ENCODE measurements around the gene SDHAF4. TPM values are rescaled to one million over a fixed set of nuclear protein-coding genes. Genes with fewer than 3 reads are reported as not detected.
A peak's percentile ranks its signal among the peaks of the same experiment; 100 is the strongest.
"Not testable (repeated sequence)": the region's sequence is repeated elsewhere in the genome, so short reads cannot be mapped to it uniquely, and the experiment has no call there.

SDHAF4 gene
- total RNA-seq, 2 donors from 2014 or later, result 3.0 to 7.3 TPM

GRCh38 chr6:70557998-70558397 is 8.7 kb upstream of the SDHAF4 start:
- Histone ChIP-seq H3K4me3 (no peak overlapping the region), H3K9me3 (no peaks in the 10 kb centered on the region), H3K27ac (no peak overlapping the region), H3K4me1 (no peaks in the 10 kb centered on the region), H3K36me3 (replicated peaks in 1 of 2; ENCODE audit: insufficient read depth in 1 of 2, low read depth in 2 of 2) (no peaks in the 10 kb centered on the region), H3K27me3 (no peaks in the 10 kb centered on the region)
- intact Hi-C loops (cut with DNase I), result no loop called here
- ATAC-seq, result no peak
- no peak for DNase-seq
- 78 to 86% methylated on average over 1 of the region's 1 CpG for WGBS, 2 donors
- no peak for TF ChIP-seq POLR2A (IDR thresholded peaks at IDR 0.05)

GRCh38 chr6:70562401-70562800 is 4.3 kb upstream of the SDHAF4 start:
- not testable (repeated sequence) for DNase-seq; H3K4me3 ChIP-seq; H3K9me3 ChIP-seq; ATAC-seq; H3K36me3 ChIP-seq (replicated peaks in 1 of 2; ENCODE audit: insufficient read depth in 1 of 2, low read depth in 2 of 2); H3K27me3 ChIP-seq; H3K27ac ChIP-seq
- intact Hi-C loops (cut with DNase I), result loop anchor here (10.0 kb wide), 1 partner anchor 112 kb away; no protein-coding TSS in a partner anchor
- H3K4me1 ChIP-seq, result peaks cover 12% of the 10 kb centered on the region
- 62 to 65% methylated on average over 2 of the region's 2 CpGs for WGBS, 2 donors

GRCh38 chr6:70563530-70563929 is 3.2 kb upstream of the SDHAF4 start:
- intact Hi-C loops (cut with DNase I), result loop anchor here (10.0 kb wide), 1 partner anchor 111 kb away; no protein-coding TSS in a partner anchor
- Histone ChIP-seq H3K4me1 (peaks cover 12% of the 10 kb centered on the region), H3K4me3 (no peak overlapping the region), H3K27me3 (no peaks in the 10 kb centered on the region), H3K36me3 (replicated peaks in 1 of 2; ENCODE audit: insufficient read depth in 1 of 2, low read depth in 2 of 2) (no peaks in the 10 kb centered on the region), H3K27ac (no peak overlapping the region), H3K9me3 (no peaks in the 10 kb centered on the region)
- ATAC-seq, result no peak
- 56 to 62% methylated on average over 6 of the region's 6 CpGs for whole genome bisulfite sequencing, 2 donors
- no peak for DNase-seq
- TF ChIP-seq CTCF (IDR thresholded peaks at IDR 0.05) (no peak), POLR2A (IDR thresholded peaks at IDR 0.05) (no peak)

- peaks cover 10% of the 10 kb centered on the region for H3K4me1 ChIP-seq
- no peaks in the 10 kb centered on the region for H3K9me3 ChIP-seq
- TF ChIP-seq POLR2A (IDR thresholded peaks at IDR 0.05) (no peak), CTCF (IDR thresholded peaks at IDR 0.05) (no peak)
- DNase-seq (no peak), ATAC-seq (no peak)
- no peak overlapping the region for H3K4me3 ChIP-seq
- H3K27me3 ChIP-seq, result no peaks in the 10 kb centered on the region
- H3K27ac ChIP-seq, result no peak overlapping the region
- 98 to 100% methylated on average over 2 of the region's 2 CpGs for WGBS, 2 donors
- no peaks in the 10 kb centered on the region for H3K36me3 ChIP-seq (replicated peaks in 1 of 2; ENCODE audit: insufficient read depth in 1 of 2, low read depth in 2 of 2)
- intact Hi-C loops (cut with DNase I), result no loop called here
Observed at GRCh38 chr6:70574643-70575042, 7.9 kb downstream of the SDHAF4 start.

GRCh38 chr6:70575899-70576495 is 9.3 kb downstream of the SDHAF4 start:
- WGBS, 2 donors, result 23 to 26% methylated on average over 7 of the region's 7 CpGs
- intact Hi-C loops (cut with DNase I), result no loop called here
- Histone ChIP-seq H3K9me3 (no peaks in the 10 kb centered on the region), H3K27me3 (no peaks in the 10 kb centered on the region), H3K36me3 (replicated peaks in 1 of 2; ENCODE audit: insufficient read depth in 1 of 2, low read depth in 2 of 2) (no peaks in the 10 kb centered on the region), H3K27ac (no peak overlapping the region), H3K4me3 (no peak overlapping the region), H3K4me1 (peaks cover 10% of the 10 kb centered on the region)
- TF ChIP-seq CTCF (IDR thresholded peaks at IDR 0.05), result no peak
- TF ChIP-seq POLR2A (IDR thresholded peaks at IDR 0.05), result no peak
- ATAC-seq, result peak; percentile 27
- DNase-seq, result peak in 1 of 4 donors; percentile 34

- no peaks in the 10 kb centered on the region for H3K4me1 ChIP-seq
- H3K4me3 ChIP-seq, result no peak overlapping the region
- H3K27ac ChIP-seq, result no peak overlapping the region
- 42 to 83% methylated on average over 1 of the region's 1 CpG for whole genome bisulfite sequencing, 2 donors
- intact Hi-C loops (cut with DNase I), result no loop called here
- no peaks in the 10 kb centered on the region for H3K36me3 ChIP-seq (replicated peaks in 1 of 2; ENCODE audit: insufficient read depth in 1 of 2, low read depth in 2 of 2)
- TF ChIP-seq CTCF (IDR thresholded peaks at IDR 0.05) (no peak), POLR2A (IDR thresholded peaks at IDR 0.05) (no peak)
- ATAC-seq (no peak), DNase-seq (no peak)
- H3K9me3 ChIP-seq, result no peaks in the 10 kb centered on the region
- H3K27me3 ChIP-seq, result no peaks in the 10 kb centered on the region
Observed at GRCh38 chr6:70586114-70586513, 19.4 kb downstream of the SDHAF4 start.

Data from body of pancreas (tissue), 4 donors.